Activated CD4-positive, alpha-beta T cell treated with anti-CD3 and anti-CD28 coated beads for 24 hours (primary cell): ENCODE measurements around the gene COL4A5.

Source experiments
- DNase-seq, 2 donors: peaks; one replicate each; pipeline ENCODE4 v3.0.0-alpha.2; 2020; ENCODE audit warnings: low read depth in 2 of 2

The COL4A5 gene

GRCh38 chrX:108641589-108642272, 202.1 kb downstream of the COL4A5 start:
- no peak for DNase-seq

GRCh38 chrX:108642273-108642628, 202.6 kb downstream of the COL4A5 start:
- no peak for DNase-seq

GRCh38 chrX:108664701-108665100, 225.1 kb downstream of the COL4A5 start:
- DNase-seq, result no peak

- no peak for DNase-seq
These were observed 226.5 kb downstream of the COL4A5 start for GRCh38 chrX:108666101-108666500.

- DNase-seq, result no peak
These were observed 231.9 kb downstream of the COL4A5 start for GRCh38 chrX:108671526-108671925.

- DNase-seq, result no peak
These were observed 257.1 kb downstream of the COL4A5 start for GRCh38 chrX:108696690-108697089.

- no peak for DNase-seq
These were observed 259.7 kb downstream of the COL4A5 start for GRCh38 chrX:108699368-108699767.

- no peak for DNase-seq
These were observed 262.0 kb downstream of the COL4A5 start for GRCh38 chrX:108701633-108702032.

GRCh38 chrX:108702530-108702929, 262.9 kb downstream of the COL4A5 start:
- DNase-seq, result no peak

GRCh38 chrX:108704839-108705238, 265.2 kb downstream of the COL4A5 start:
- DNase-seq, result no peak

- no peak for DNase-seq
These were observed 273.2 kb downstream of the COL4A5 start for GRCh38 chrX:108712886-108713285.

- DNase-seq, result no peak
These were observed 282.9 kb downstream of the COL4A5 start for GRCh38 chrX:108722561-108722960.

- DNase-seq, result no peak
These were observed 287.1 kb downstream of the COL4A5 start for GRCh38 chrX:108726748-108727147.

GRCh38 chrX:108731153-108731552, 291.5 kb downstream of the COL4A5 start:
- DNase-seq, result no peak

GRCh38 chrX:108732630-108733321, 293.1 kb downstream of the COL4A5 start:
- no peak for DNase-seq

GRCh38 chrX:108734426-108734825, 294.8 kb downstream of the COL4A5 start:
- no peak for DNase-seq

- no peak for DNase-seq
These were observed 295.5 kb downstream of the COL4A5 start for GRCh38 chrX:108735091-108735678.

GRCh38 chrX:108735679-108736508, 296.3 kb downstream of the COL4A5 start:
- DNase-seq, result no peak

GRCh38 chrX:108736509-108737479, 297.2 kb downstream of the COL4A5 start, which contains the start of gene IRS4:
IRS4 (minus strand) TSS chrX:108736563.
- no peak for DNase-seq

GRCh38 chrX:108737754-108738153, 298.1 kb downstream of the COL4A5 start:
- no peak for DNase-seq

GRCh38 chrX:108740299-108740774, 300.7 kb downstream of the COL4A5 start:
- DNase-seq, result no peak
